Measurements from ENCODE around the gene INSRR. TPM values are rescaled to one million over a fixed set of nuclear protein-coding genes. Genes with fewer than 3 reads are reported as not detected.

Gene INSRR
- total and polyA plus RNA-seq, 2 of the 4 experiments (the other 2 are of a cell fraction): not detected

GRCh38 chr1:156905176-156905575 is 46.3 kb upstream of the INSRR start:
- peaks cover 8% of the 10 kb centered on the region; the same call in 1 of the 2 replicates for H3K9me1 ChIP-seq (ENCODE audit: insufficient read depth, low read length)
- no peak overlapping the region for H3K27ac ChIP-seq (ENCODE audit: insufficient read depth, low read length)
- H2BK20ac ChIP-seq (ENCODE audit: low read depth, low read length): no peak overlapping the region
- no TSS peak for BruUV-seq (replicated peaks)
- dilution Hi-C loops (cut with HindIII; ENCODE audit: low sequenced_read_pairs, unreplicated experiment): no loop called here
- H4K8ac ChIP-seq (ENCODE audit: low read depth in 2 of 2, low read length in 2 of 2): no peak overlapping the region
- no peak overlapping the region for H2BK15ac ChIP-seq (ENCODE audit: low read depth, low read length)
- H3K18ac ChIP-seq (ENCODE audit: low read depth, low read length): no peak overlapping the region
- no peaks in the 10 kb centered on the region for H3K9me3 ChIP-seq (ENCODE audit: control insufficient read depth, insufficient read depth, low read length)
- WGBS, 2 experiments (ENCODE audit: extremely low coverage in 2 of 2, insufficient read length in 1 of 2): no CpG with 5 or more reads among the region's 16 CpGs
- no peak for DNase-seq
- TF ChIP-seq POLR2A (IDR thresholded peaks at IDR 0.05; ENCODE audit: low read depth, low read length) (no peak), BHLHE40 (IDR thresholded peaks at IDR 0.05; ENCODE audit: low read depth, low read length) (no peak), FOS (IDR thresholded peaks at IDR 0.05; ENCODE audit: low read depth, low read length) (no peak), SMC3 (IDR thresholded peaks at IDR 0.05; ENCODE audit: low read depth, low read length) (no peak), RFX5 (IDR thresholded peaks at IDR 0.05; ENCODE audit: low read depth, low read length) (no peak), USF2 (IDR thresholded peaks at IDR 0.05; ENCODE audit: low read depth, low read length) (no peak), RAD21 (IDR thresholded peaks at IDR 0.05; ENCODE audit: low read length) (no peak), CEBPB (IDR thresholded peaks at IDR 0.05; ENCODE audit: low read depth, low read length) (no peak), ELK1 (IDR thresholded peaks at IDR 0.05; ENCODE audit: borderline replicate concordance, low read depth, low read length) (no peak), MXI1 (IDR thresholded peaks at IDR 0.05; ENCODE audit: borderline replicate concordance, low read depth, low read length) (no peak), RCOR1 (IDR thresholded peaks at IDR 0.05; ENCODE audit: insufficient replicate concordance, low read length) (no peak), NFE2L2 (IDR thresholded peaks at IDR 0.05; ENCODE audit: low read depth, low read length) (no peak), CHD1 (IDR thresholded peaks at IDR 0.05; ENCODE audit: low read depth, low read length) (no peak), MAZ (IDR thresholded peaks at IDR 0.05; ENCODE audit: borderline replicate concordance, low read depth, low read length) (no peak), MAFK (IDR thresholded peaks at IDR 0.05; ENCODE audit: low read depth, low read length) (no peak)
- TF ChIP-seq, protein P1, sequence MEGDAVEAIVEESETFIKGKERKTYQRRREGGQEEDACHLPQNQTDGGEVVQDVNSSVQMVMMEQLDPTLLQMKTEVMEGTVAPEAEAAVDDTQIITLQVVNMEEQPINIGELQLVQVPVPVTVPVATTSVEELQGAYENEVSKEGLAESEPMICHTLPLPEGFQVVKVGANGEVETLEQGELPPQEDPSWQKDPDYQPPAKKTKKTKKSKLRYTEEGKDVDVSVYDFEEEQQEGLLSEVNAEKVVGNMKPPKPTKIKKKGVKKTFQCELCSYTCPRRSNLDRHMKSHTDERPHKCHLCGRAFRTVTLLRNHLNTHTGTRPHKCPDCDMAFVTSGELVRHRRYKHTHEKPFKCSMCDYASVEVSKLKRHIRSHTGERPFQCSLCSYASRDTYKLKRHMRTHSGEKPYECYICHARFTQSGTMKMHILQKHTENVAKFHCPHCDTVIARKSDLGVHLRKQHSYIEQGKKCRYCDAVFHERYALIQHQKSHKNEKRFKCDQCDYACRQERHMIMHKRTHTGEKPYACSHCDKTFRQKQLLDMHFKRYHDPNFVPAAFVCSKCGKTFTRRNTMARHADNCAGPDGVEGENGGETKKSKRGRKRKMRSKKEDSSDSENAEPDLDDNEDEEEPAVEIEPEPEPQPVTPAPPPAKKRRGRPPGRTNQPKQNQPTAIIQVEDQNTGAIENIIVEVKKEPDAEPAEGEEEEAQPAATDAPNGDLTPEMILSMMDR (conservative IDR thresholded peaks at IDR 0.05; ENCODE audit: low read depth, low read length): no peak
- no peak overlapping the region for H2AK9ac ChIP-seq (replicated peaks; ENCODE audit: low read depth, low read length, poor library complexity)
- no peak for ATAC-seq (ENCODE audit: low read depth)
- H3K14ac ChIP-seq (replicated peaks; ENCODE audit: low read depth, low read length): no peak overlapping the region
- H4K5ac ChIP-seq (ENCODE audit: low read depth, low read length): no peak overlapping the region
- H3K79me1 ChIP-seq (ENCODE audit: low read depth in 1 of 2, low read length in 2 of 2): peaks cover 7 to 66% of the 10 kb centered on the region in 2 experiments
- H2BK5ac ChIP-seq (ENCODE audit: low read depth, low read length, poor library complexity, severe bottlenecking): no peak overlapping the region
- no peak overlapping the region for H3K9ac ChIP-seq (ENCODE audit: low read depth, low read length)
- no peaks in the 10 kb centered on the region; the same call in 1 of the 2 replicates for H4K20me1 ChIP-seq (ENCODE audit: insufficient read depth, low read length)
- in situ Hi-C loops (cut with MboI; ENCODE audit: low sequenced_read_pairs): no loop called here
- no peak overlapping the region for H3K4me2 ChIP-seq (ENCODE audit: low read depth, low read length)
- no peak overlapping the region for H2AK5ac ChIP-seq (ENCODE audit: low read depth, low read length)
- CTCF ChIA-PET: no interaction called here
- no peak overlapping the region for H2BK120ac ChIP-seq (ENCODE audit: low read depth, low read length)
- H3K23ac ChIP-seq (ENCODE audit: low read depth, low read length): no peak overlapping the region; the same call in 1 of the 2 replicates
- H4K91ac ChIP-seq (ENCODE audit: insufficient read depth, low read depth, low read length): no peak overlapping the region
- H2AFZ ChIP-seq (replicated peaks; ENCODE audit: low read length, poor library complexity): no peak overlapping the region
- POLR2A ChIA-PET (ENCODE audit: unreplicated experiment): no interaction called here
- H3K27me3 ChIP-seq (ENCODE audit: control insufficient read depth, insufficient read depth, low read length): no peaks in the 10 kb centered on the region
- H3K4ac ChIP-seq (ENCODE audit: low read depth, low read length): no peak overlapping the region
- no peak overlapping the region for H3K4me3 ChIP-seq (ENCODE audit: insufficient read depth, low read depth, low read length)
- peaks cover 22% of the 10 kb centered on the region for H3K4me1 ChIP-seq (ENCODE audit: control insufficient read depth, insufficient read depth, low read length)
- intact Hi-C loops (cut with micrococcal nuclease): no loop called here
- H3K36me3 ChIP-seq (ENCODE audit: control insufficient read depth, insufficient read depth, low read length): peaks cover 14% of the 10 kb centered on the region
- no peak overlapping the region for H3K56ac ChIP-seq (ENCODE audit: extremely low read depth, insufficient read depth, low read length)

Measured in IMR-90 (cell line).